Thyroid gland (tissue), 4 donors: ENCODE results near the gene RNU5D-1. TPM values are rescaled to one million over a fixed set of nuclear protein-coding genes. Genes with fewer than 3 reads are reported as not detected.
"Not testable (repeated sequence)": the region's sequence is repeated elsewhere in the genome, so short reads cannot be mapped to it uniquely, and the experiment has no call there.

Experiments used
- DNase-seq, 2 donors: peaks; one replicate each; pipeline ENCODE4 v3.0.0-alpha.2; 2019
- H3K27ac ChIP-seq, 3 donors: fragments of 200-600 bp; sonication (generic); 1 replicate in 2 of 3; 2 replicates in 1 of 3; pipeline ENCODE4 v1.5.1; 2016 to 2019; ENCODE audit warnings: mild to moderate bottlenecking in 1 of 3, moderate library complexity in 1 of 3
- H3K27me3 ChIP-seq: fragments of 200-600 bp; sonication (generic); one replicate; pipeline ENCODE4 v1.5.1; 2019
- H3K36me3 ChIP-seq, 2 donors: fragments of 200-600 bp; sonication (generic); one replicate each; pipeline ENCODE4 v1.5.1; 2016 to 2019
- H3K4me1 ChIP-seq, 2 donors: fragments of 200-600 bp; sonication (generic); one replicate each; pipeline ENCODE4 v1.5.1; 2017 to 2019
- H3K4me3 ChIP-seq, 3 donors: fragments of 200-600 bp; sonication (generic); replicated peaks in 1 of 3; 1 replicate in 2 of 3; 2 replicates in 1 of 3; pipeline ENCODE4 v1.5.1; 2016; ENCODE audit warnings: mild to moderate bottlenecking in 1 of 3
- H3K9me3 ChIP-seq: fragments of 200-600 bp; sonication (generic); one replicate; pipeline ENCODE4 v1.5.1; 2017
- POLR2A ChIP-seq, 2 donors: fragments of 450-650 bp; IDR thresholded peaks; one replicate each; pipeline ENCODE4 v1.6.1; 2017; ENCODE audit warnings: antibody characterized with exemption in 2 of 2, mild to moderate bottlenecking in 2 of 2, moderate library complexity in 1 of 2
- WGBS, 2 donors: methylation state at CpG; one replicate each; pipeline ENCODE4 v1.1.5; 2017; 5-methylcytosine and 5-hydroxymethylcytosine counted together
- intact Hi-C: fragments of 100-400 bp; cut with DNase I; formaldehyde crosslinking; loops from one replicate; pipeline ENCODE4 v1.15.1; 2023
- total RNA-seq, 4 donors: library from RNA; depleted of rRNA; stranded (reverse); fragments of >200 nt; gene quantifications; one replicate each; pipeline ENCODE4 v1.2.3, GENCODE V29; 2016
- TF ChIP-seq, protein P1 (sequence below), 6 experiments: fragments of 200-600 bp in 3 of 6; fragments of 450-650 bp in 3 of 6; sonication (generic) in 3 of 6; IDR thresholded peaks; one replicate each; pipeline ENCODE4 v1.5.1; 2016 to 2019; ENCODE audit warnings: antibody characterized with exemption in 6 of 6, mild to moderate bottlenecking in 2 of 6, inconsistent platforms in 1 of 6, moderate library complexity in 1 of 6

RNU5D-1 gene
- total RNA-seq, 4 donors from 2014 or later = not detected

DNA sequence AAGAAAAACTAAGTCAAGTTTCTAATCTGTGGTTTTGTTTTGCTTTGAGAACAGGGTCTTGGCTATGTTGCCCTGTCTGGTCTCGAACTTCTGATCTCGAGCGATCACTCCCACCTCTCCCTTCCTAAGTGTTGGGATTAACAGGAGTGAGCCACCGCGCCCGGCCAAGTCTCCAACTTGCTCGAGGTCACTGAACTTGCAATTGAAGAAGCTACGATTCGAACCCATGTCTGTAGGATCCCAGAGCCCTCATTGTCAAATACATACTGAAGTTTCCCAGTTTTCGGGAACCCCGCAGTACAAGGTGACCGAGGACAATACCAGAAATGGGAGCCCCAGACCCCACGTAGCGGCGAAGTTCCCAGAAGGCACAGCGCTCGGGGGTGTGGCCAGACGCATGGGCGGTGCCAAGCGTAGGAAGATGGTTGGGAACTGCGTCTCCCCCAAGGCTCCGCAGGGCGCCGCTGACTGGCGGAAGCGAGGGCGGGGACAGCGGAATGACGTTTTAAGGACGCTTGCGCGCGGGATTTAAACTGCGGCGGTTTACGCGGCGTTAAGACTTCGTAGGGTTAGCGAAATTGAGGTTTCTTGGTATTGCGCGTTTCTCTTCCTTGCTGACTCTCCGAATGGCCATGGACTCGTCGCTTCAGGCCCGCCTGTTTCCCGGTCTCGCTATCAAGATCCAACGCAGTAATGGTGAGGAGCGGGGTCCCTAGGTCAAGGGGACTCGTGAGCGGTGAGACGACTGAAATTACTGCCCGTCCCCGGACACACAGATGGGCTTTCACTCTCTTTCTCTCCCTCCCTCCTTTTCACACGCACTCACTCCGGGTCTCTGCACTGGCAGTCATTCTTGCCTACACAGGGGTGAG is 8.6 kb upstream of the RNU5D-1 start, which contains the start of gene KIF2C:
Gene KIF2C (plus strand): TSS at position 531 of the 872 bp plus-strand sequence. CDS start 96 bp downstream, at position 627.
- Histone ChIP-seq H3K27ac (peak within 1 kb of the TSS; percentile 62 to 95 (median 76)), H3K9me3 (no peaks in the 10 kb centered on the region), H3K36me3 (no peaks in the 10 kb centered on the region), H3K4me1 (peaks cover 4 to 5% of the 10 kb centered on the region in 2 donors), H3K4me3 (peak within 1 kb of the TSS in 2 of 3 donors; percentile 5 to 36), H3K27me3 (no peaks in the 10 kb centered on the region)
- intact Hi-C loops = loop anchor here (5.0 kb wide), 1 partner anchor 38 kb away; the partner anchor contains the start of gene RPS8
- TF ChIP-seq, protein P1, sequence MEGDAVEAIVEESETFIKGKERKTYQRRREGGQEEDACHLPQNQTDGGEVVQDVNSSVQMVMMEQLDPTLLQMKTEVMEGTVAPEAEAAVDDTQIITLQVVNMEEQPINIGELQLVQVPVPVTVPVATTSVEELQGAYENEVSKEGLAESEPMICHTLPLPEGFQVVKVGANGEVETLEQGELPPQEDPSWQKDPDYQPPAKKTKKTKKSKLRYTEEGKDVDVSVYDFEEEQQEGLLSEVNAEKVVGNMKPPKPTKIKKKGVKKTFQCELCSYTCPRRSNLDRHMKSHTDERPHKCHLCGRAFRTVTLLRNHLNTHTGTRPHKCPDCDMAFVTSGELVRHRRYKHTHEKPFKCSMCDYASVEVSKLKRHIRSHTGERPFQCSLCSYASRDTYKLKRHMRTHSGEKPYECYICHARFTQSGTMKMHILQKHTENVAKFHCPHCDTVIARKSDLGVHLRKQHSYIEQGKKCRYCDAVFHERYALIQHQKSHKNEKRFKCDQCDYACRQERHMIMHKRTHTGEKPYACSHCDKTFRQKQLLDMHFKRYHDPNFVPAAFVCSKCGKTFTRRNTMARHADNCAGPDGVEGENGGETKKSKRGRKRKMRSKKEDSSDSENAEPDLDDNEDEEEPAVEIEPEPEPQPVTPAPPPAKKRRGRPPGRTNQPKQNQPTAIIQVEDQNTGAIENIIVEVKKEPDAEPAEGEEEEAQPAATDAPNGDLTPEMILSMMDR (IDR thresholded peaks at IDR 0.05) = peak in 1 of 6 experiments; percentile 15
- TF ChIP-seq POLR2A (IDR thresholded peaks at IDR 0.05) = peak; percentile 21 to 92
- DNase-seq = peak; percentile 97 to 98
- WGBS, 2 donors = 1 to 3% methylated on average over 43 to 49 of the region's 57 CpGs

DNA sequence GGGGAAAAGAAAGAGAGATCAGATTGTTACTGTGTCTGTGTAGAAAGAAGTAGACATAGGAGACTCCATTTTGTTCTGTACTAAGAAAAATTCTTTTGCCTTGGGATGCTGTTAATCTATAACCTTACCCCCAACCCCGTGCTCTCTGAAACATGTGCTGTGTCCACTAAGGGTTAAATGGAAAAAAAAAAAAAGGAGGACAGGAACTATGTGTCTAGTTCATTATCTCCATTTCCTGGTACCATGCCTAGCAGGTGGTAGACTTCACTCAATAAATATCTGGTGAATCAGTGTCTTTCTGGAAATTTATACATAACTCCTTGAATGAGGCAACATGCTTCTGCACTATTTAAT is 8.0 kb upstream of the RNU5D-1 start:
- H3K4me1 ChIP-seq, intact Hi-C loops, H3K36me3 ChIP-seq, DNase-seq, H3K9me3 ChIP-seq, H3K27me3 ChIP-seq: not testable (repeated sequence)
- H3K4me3 ChIP-seq = peak overlapping the region in 1 of 3 donors; percentile 36
- H3K27ac ChIP-seq = peak overlapping the region; percentile 62 to 95 (median 76)
- WGBS, 2 donors = 73 to 94% methylated on average over 1 of the region's 1 CpG

DNA sequence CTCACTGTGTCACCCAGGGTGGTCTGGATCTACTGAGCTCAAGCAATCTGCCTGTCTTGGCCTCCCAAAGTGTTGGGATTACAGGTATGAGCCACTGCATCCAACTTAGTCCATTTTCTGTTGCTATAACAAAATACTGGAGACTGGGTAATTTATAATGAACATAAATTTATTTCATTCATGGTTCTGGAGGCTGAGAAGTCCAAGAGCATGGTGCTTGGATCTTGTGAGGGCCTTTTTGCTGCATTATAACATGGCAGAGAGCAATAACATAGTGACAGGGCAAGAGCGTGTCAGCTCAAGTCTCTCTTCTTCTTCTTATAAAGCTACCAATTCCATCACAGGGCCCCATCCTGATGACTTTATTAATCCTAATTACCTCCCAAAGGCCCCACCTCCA is 5.0 kb upstream of the RNU5D-1 start:
- DNase-seq = no peak
- H3K4me1 ChIP-seq = peaks cover 4 to 9% of the 10 kb centered on the region in 2 donors
- H3K27ac ChIP-seq = no peak overlapping the region
- H3K4me3 ChIP-seq = no peak overlapping the region
- intact Hi-C loops = no loop called here
- TF ChIP-seq, protein P1 (IDR thresholded peaks at IDR 0.05) = no peak
- TF ChIP-seq POLR2A (IDR thresholded peaks at IDR 0.05) = no peak
- 87 to 90% methylated on average over 1 of the region's 1 CpG for WGBS, 2 donors
- H3K9me3 ChIP-seq = no peaks in the 10 kb centered on the region
- H3K36me3 ChIP-seq = no peaks in the 10 kb centered on the region
- H3K27me3 ChIP-seq = no peaks in the 10 kb centered on the region

DNA sequence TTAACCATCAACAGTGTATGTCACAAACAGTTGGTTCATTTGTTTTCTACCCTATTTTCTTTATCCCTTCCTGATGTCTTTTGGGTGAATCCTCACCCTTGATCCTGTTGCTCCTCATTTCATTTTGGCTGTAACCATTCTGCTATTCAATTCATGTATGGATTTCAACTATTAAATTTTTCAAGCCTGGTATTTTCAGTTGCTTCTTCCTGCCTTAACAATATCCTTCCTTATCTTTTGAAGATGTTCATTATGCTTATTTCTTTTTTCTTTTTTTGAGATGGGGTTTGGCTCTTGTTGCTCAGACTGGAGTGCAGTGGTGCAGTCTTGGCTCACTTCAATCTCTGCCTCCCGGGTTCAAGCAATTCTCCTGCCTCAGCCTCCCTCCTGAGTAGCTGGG is 2.8 kb upstream of the RNU5D-1 start:
- WGBS, 2 donors = 81 to 82% methylated on average over 1 of the region's 1 CpG
- H3K36me3 ChIP-seq = no peaks in the 10 kb centered on the region
- TF ChIP-seq, protein P1 (IDR thresholded peaks at IDR 0.05) = no peak
- H3K9me3 ChIP-seq = no peaks in the 10 kb centered on the region
- peaks cover 12 to 15% of the 10 kb centered on the region in 2 donors for H3K4me1 ChIP-seq
- intact Hi-C loops = no loop called here
- no peak overlapping the region for H3K4me3 ChIP-seq
- H3K27me3 ChIP-seq = no peaks in the 10 kb centered on the region
- DNase-seq = no peak
- peak overlapping the region in 1 of 3 donors; percentile 12 for H3K27ac ChIP-seq

DNA sequence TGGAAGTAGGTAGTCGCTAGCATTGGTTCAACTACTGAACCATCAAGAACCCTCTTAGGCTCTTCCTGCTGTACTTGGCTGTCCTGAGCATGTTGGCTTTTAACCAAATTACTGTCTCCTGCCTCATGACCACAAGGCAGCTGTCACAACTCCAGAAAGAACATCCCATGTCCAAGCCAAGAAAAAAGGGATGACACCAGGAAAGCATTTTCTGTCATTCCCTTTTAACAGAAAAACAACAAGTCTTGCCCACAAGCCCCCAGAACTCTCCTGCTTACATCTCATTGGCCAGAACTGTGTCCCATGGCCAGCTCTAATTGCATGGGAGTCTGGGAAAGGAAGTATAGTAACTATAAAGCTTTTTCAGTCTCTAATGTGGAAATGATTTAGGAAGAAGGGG is 2.4 kb upstream of the RNU5D-1 start:
- Histone ChIP-seq H3K4me1 (peaks cover 12 to 15% of the 10 kb centered on the region in 2 donors), H3K27me3 (no peaks in the 10 kb centered on the region), H3K4me3 (no peak overlapping the region), H3K27ac (peak overlapping the region in 1 of 3 donors; percentile 12), H3K36me3 (no peaks in the 10 kb centered on the region), H3K9me3 (no peaks in the 10 kb centered on the region)
- intact Hi-C loops = no loop called here
- WGBS, 2 donors = 30 to 45% methylated on average over 1 of the region's 1 CpG
- TF ChIP-seq, protein P1 (IDR thresholded peaks at IDR 0.05) = no peak
- TF ChIP-seq POLR2A (IDR thresholded peaks at IDR 0.05) = no peak
- DNase-seq = no peak
